ENCODE measurements around the gene C19orf12. TPM values are rescaled to one million over a fixed set of nuclear protein-coding genes. Genes with fewer than 3 reads are reported as not detected.

C19orf12 gene
- total RNA-seq, 4 donors from 2014 or later = 8.5 to 35.0 (median 31.5) TPM

DNA sequence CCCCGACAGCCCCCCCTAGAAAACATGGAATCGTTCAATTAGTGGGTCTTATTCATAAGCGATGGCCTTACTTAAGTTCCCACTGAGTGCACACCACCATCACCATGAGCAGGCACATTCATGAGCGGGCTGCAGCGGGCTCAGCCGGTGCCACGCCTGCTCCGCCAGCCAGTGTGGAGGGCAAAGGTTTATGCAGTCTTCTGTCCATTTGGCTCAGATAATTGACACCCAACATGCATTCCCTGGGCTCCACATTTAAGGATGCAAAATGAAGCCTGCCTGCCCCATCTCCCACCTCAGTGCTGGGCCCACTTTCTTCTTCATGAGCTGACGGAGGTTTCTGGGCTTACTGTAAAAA lies 12.1 kb downstream of the C19orf12 start:
- no peak for DNase-seq
- TF ChIP-seq POLR2A (IDR thresholded peaks at IDR 0.05) = no peak
- TF ChIP-seq, protein P1, sequence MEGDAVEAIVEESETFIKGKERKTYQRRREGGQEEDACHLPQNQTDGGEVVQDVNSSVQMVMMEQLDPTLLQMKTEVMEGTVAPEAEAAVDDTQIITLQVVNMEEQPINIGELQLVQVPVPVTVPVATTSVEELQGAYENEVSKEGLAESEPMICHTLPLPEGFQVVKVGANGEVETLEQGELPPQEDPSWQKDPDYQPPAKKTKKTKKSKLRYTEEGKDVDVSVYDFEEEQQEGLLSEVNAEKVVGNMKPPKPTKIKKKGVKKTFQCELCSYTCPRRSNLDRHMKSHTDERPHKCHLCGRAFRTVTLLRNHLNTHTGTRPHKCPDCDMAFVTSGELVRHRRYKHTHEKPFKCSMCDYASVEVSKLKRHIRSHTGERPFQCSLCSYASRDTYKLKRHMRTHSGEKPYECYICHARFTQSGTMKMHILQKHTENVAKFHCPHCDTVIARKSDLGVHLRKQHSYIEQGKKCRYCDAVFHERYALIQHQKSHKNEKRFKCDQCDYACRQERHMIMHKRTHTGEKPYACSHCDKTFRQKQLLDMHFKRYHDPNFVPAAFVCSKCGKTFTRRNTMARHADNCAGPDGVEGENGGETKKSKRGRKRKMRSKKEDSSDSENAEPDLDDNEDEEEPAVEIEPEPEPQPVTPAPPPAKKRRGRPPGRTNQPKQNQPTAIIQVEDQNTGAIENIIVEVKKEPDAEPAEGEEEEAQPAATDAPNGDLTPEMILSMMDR (IDR thresholded peaks at IDR 0.05) = no peak
- no peak overlapping the region for H3K4me3 ChIP-seq
- no peaks in the 10 kb centered on the region for H3K36me3 ChIP-seq
- H3K27me3 ChIP-seq = no peaks in the 10 kb centered on the region
- H3K9me3 ChIP-seq = no peaks in the 10 kb centered on the region
- intact Hi-C loops (cut with DNase I; ENCODE audit: low total_unique reads) = no loop called here
- no peak overlapping the region for H3K27ac ChIP-seq
- no peaks in the 10 kb centered on the region for H3K4me1 ChIP-seq

GRCh38 chr19:29702161-29702962 lies 12.7 kb downstream of the C19orf12 start:
- intact Hi-C loops (cut with DNase I; ENCODE audit: low total_unique reads) = no loop called here
- Histone ChIP-seq H3K9me3 (no peaks in the 10 kb centered on the region), H3K27ac (no peak overlapping the region), H3K4me1 (no peaks in the 10 kb centered on the region), H3K36me3 (no peaks in the 10 kb centered on the region), H3K4me3 (no peak overlapping the region), H3K27me3 (no peaks in the 10 kb centered on the region)
- TF ChIP-seq POLR2A (IDR thresholded peaks at IDR 0.05) = no peak
- TF ChIP-seq, protein P1 (IDR thresholded peaks at IDR 0.05) = no peak
- DNase-seq = no peak

DNA sequence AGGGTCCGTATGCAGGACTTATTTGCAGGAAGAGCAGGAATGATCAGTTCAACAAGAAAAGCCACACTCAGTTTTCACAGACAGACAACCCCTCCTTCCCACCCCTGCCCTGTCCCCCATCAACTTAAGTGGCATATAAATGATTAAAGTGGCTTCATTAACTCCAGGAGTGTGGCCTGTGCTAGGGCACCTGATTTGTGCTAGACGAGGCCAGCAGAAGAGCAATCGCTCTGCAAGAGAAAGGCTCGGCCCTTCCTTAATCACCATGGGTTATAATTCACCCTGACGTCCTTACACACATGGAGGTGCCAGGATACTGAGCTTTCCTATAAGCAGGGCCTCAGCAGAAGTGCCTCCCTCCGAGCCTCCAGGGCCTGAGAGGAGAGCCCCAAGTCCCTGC lies 14.6 kb downstream of the C19orf12 start:
- no peaks in the 10 kb centered on the region for H3K4me1 ChIP-seq
- H3K4me3 ChIP-seq = no peak overlapping the region
- no peaks in the 10 kb centered on the region for H3K27me3 ChIP-seq
- H3K9me3 ChIP-seq = no peaks in the 10 kb centered on the region
- DNase-seq = no peak
- H3K36me3 ChIP-seq = no peaks in the 10 kb centered on the region
- intact Hi-C loops (cut with DNase I; ENCODE audit: low total_unique reads) = no loop called here
- H3K27ac ChIP-seq = no peak overlapping the region
- TF ChIP-seq, protein P1 (IDR thresholded peaks at IDR 0.05) = no peak
- no peak for TF ChIP-seq POLR2A (IDR thresholded peaks at IDR 0.05)

GRCh38 chr19:29699861-29700260 lies 15.2 kb downstream of the C19orf12 start:
- intact Hi-C loops (cut with DNase I; ENCODE audit: low total_unique reads) = no loop called here
- no peak overlapping the region for H3K4me3 ChIP-seq
- TF ChIP-seq, protein P1 (IDR thresholded peaks at IDR 0.05) = no peak
- no peak for TF ChIP-seq POLR2A (IDR thresholded peaks at IDR 0.05)
- no peaks in the 10 kb centered on the region for H3K36me3 ChIP-seq
- H3K4me1 ChIP-seq = no peaks in the 10 kb centered on the region
- H3K27ac ChIP-seq = no peak overlapping the region
- no peaks in the 10 kb centered on the region for H3K9me3 ChIP-seq
- no peaks in the 10 kb centered on the region for H3K27me3 ChIP-seq
- no peak for DNase-seq

DNA sequence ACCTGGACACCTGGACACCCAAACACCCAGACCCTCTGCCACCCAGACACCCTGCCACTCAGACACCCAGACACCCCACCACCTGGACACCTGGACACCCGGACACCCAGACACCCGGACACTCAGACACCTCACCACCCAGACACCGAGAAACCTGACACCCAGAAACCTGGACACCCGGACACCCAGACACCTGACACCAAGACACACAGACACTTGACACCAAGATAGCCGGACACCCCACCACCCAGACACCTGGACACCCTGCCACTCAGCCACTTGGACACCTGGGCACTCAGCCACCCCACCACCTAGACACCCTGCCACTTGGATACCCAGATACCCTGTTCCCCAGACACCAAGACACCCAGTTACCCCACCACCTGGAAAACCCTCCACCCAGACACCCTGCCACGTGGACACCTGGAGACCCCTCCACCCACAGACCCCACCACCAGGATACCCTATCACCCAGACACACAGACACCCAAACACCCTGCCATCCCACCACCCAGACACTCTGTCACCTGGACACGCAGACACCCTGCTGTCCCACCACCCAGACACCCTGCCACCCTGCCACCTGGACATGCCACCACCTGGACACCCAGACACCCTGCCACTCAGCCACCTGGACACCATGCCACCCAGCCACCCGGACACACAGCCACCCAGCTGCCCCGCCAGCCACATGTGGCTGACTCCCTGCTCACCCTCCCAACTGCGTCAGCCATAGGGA lies 17.4 kb downstream of the C19orf12 start:
- Histone ChIP-seq H3K27me3 (no peaks in the 10 kb centered on the region), H3K9me3 (no peaks in the 10 kb centered on the region), H3K4me1 (no peaks in the 10 kb centered on the region), H3K36me3 (no peaks in the 10 kb centered on the region), H3K27ac (no peak overlapping the region), H3K4me3 (no peak overlapping the region)
- intact Hi-C loops (cut with DNase I; ENCODE audit: low total_unique reads) = no loop called here
- no peak for DNase-seq
- no peak for TF ChIP-seq POLR2A (IDR thresholded peaks at IDR 0.05)
- TF ChIP-seq, protein P1 (IDR thresholded peaks at IDR 0.05) = no peak
